K562 (cell line): ENCODE results near the gene ESPL1. TPM values are rescaled to one million over a fixed set of nuclear protein-coding genes. Genes with fewer than 3 reads are reported as not detected.

ENCODE experiments used
- ATAC-seq: fragments of 200-7000 bp; cut with Tn5 transposase; 3 replicates; pipeline ENCODE4 v1.9.1; 2020; ENCODE audit warnings: moderate library complexity
- BruUV-seq: library from RNA; stranded (reverse); fragments of 400-500 nt; replicated peaks from 2 replicates; lab custom pipeline; 2021; lab: Mats Ljungman, UMichigan
- CTCF ChIA-PET: fragments of 300-600 bp; formaldehyde crosslinking; extraction: SDS; loops from one replicate; lab custom pipeline; 2021; ENCODE audit warnings: low intra/inter-chr PET ratio; lab: Yijun Ruan, JAX
- POLR2A ChIA-PET: fragments of 300-600, 350-650 bp; sonication (Branson Sonifier 250); formaldehyde crosslinking; extraction: SDS; loops from one replicate; lab custom pipeline; 2021; ENCODE audit warnings: antibody characterized with exemption, inconsistent platforms; lab: Yijun Ruan, JAX
- DNase-seq, 4 experiments: peaks; one replicate each; pipeline versions ENCODE4 v3.0.0 to v3.0.0-alpha.2; 2011 to 2018; ENCODE audit warnings: low spot score in 3 of 4, mixed read lengths in 3 of 4; ENCODE audit errors: extremely low read depth in 1 of 4
- FAIRE-seq: peaks from 2 replicates; lab custom pipeline; 2011; peaks lifted over from hg19 to GRCh38; lab: Jason Lieb, UNC
- H2AFZ ChIP-seq: 2 replicates; pipeline ENCODE4 v1.6.0; 2011; ENCODE audit warnings: low read depth, low read length, control low read depth, inconsistent platforms
- H3K27ac ChIP-seq: fragments of 200-600 bp; 3 replicates; pipeline ENCODE4 v1.8.0; 2011; ENCODE audit warnings: low read depth, mild to moderate bottlenecking, control low read depth, inconsistent platforms, low read length, moderate library complexity, mixed read lengths; ENCODE audit errors: extremely low read depth
- H3K27me3 ChIP-seq, 2 experiments: fragments of 300-600 bp in 1 of 2; 2 replicates in 1 of 2; 3 replicates in 1 of 2; pipeline versions ENCODE4 v1.6.0 to v1.8.0; 2011; ENCODE audit warnings: inconsistent platforms in 2 of 2, low read length in 2 of 2, mild to moderate bottlenecking in 1 of 2, mixed read lengths in 1 of 2, moderate library complexity in 1 of 2; ENCODE audit not compliant: control insufficient read depth in 2 of 2, insufficient read depth in 2 of 2
- H3K36me3 ChIP-seq: fragments of 300-600 bp; 3 replicates; pipeline ENCODE4 v1.8.0; 2011; ENCODE audit warnings: mild to moderate bottlenecking, low read length, inconsistent platforms; ENCODE audit not compliant: control insufficient read depth, insufficient read depth
- H3K4me1 ChIP-seq, 2 experiments: fragments of 200-600 bp in 1 of 2; replicated peaks in 1 of 2; 2 replicates in 1 of 2; 3 replicates in 1 of 2; pipeline versions ENCODE4 v1.5.1 to v1.8.0; 2011; ENCODE audit warnings: inconsistent platforms in 2 of 2, low read length in 2 of 2, mild to moderate bottlenecking in 1 of 2, mixed read lengths in 1 of 2, moderate library complexity in 1 of 2; ENCODE audit not compliant: control insufficient read depth in 2 of 2, insufficient read depth in 2 of 2
- H3K4me2 ChIP-seq: 2 replicates; pipeline ENCODE4 v1.6.1; 2011; ENCODE audit warnings: low read length, control low read depth, inconsistent platforms, mixed read lengths; ENCODE audit not compliant: insufficient read depth
- H3K4me3 ChIP-seq: fragments of 200-600 bp; sonication (generic), shearing (Covaris generic); 2 replicates; pipeline ENCODE4 v1.5.1; 2016; ENCODE audit warnings: control low read depth, inconsistent platforms
- H3K79me2 ChIP-seq: fragments of 200-600 bp; 3 replicates; pipeline ENCODE4 v1.8.0; 2011; ENCODE audit warnings: low read length, inconsistent platforms; ENCODE audit not compliant: control insufficient read depth, insufficient read depth
- H3K9ac ChIP-seq, 2 experiments: 2 replicates each; pipeline versions ENCODE4 v1.6.0 to v1.6.1; 2011; ENCODE audit warnings: low read depth in 2 of 2, low read length in 2 of 2, control low read depth in 1 of 2, inconsistent platforms in 1 of 2, mild to moderate bottlenecking in 1 of 2, mixed read lengths in 1 of 2; ENCODE audit not compliant: insufficient read depth in 1 of 2
- H3K9me1 ChIP-seq: one replicate; pipeline ENCODE4 v1.6.0; 2011; ENCODE audit warnings: inconsistent platforms, mild to moderate bottlenecking, low read length, moderate library complexity; ENCODE audit not compliant: control insufficient read depth, insufficient read depth
- H3K9me3 ChIP-seq: replicated peaks from 2 replicates; pipeline ENCODE4 v1.5.1; 2011; ENCODE audit warnings: low read depth, low read length, inconsistent platforms; ENCODE audit not compliant: control insufficient read depth, insufficient read depth
- H4K20me1 ChIP-seq: replicated peaks from 2 replicates; pipeline ENCODE4 v1.6.1; 2011; ENCODE audit warnings: low read length, inconsistent platforms, mixed read lengths; ENCODE audit not compliant: control insufficient read depth, insufficient read depth
- ATF3 ChIP-seq, 2 experiments: fragments of 450-650 bp in 1 of 2; sonication (generic) in 1 of 2; formaldehyde crosslinking in 1 of 2; IDR thresholded peaks in 1 of 2; conservative IDR thresholded peaks in 1 of 2; 2 replicates each; pipeline versions ENCODE4 v1.6.1 to v1.8.1; 2016 to 2023; ENCODE audit warnings: mild to moderate bottlenecking in 2 of 2, moderate library complexity in 2 of 2, inconsistent platforms in 1 of 2, missing genetic modification reagents in 1 of 2
- CEBPB ChIP-seq: fragments of 450-650 bp; IDR thresholded peaks from 2 replicates; pipeline ENCODE4 v1.6.1; 2016; ENCODE audit warnings: missing genetic modification characterization, missing compliant biosample characterization
- CEBPG ChIP-seq, 3 experiments: fragments of 200-800 bp in 1 of 3; sonication (Bioruptor generic) in 1 of 3; sonication (generic) in 1 of 3; formaldehyde crosslinking in 1 of 3; IDR thresholded peaks in 2 of 3; conservative IDR thresholded peaks in 1 of 3; 2 replicates each; pipeline versions ENCODE4 v1.6.1 to v1.8.0; 2016 to 2022; ENCODE audit warnings: missing compliant biosample characterization in 2 of 3, missing genetic modification characterization in 2 of 3, mild to moderate bottlenecking in 1 of 3, missing genetic modification reagents in 1 of 3
- CTCFL ChIP-seq: IDR thresholded peaks from 2 replicates; pipeline ENCODE4 v1.6.1; 2011; ENCODE audit warnings: borderline replicate concordance, low read depth, mild to moderate bottlenecking, moderate library complexity, low read length; ENCODE audit not compliant: insufficient read depth, poor library complexity, severe bottlenecking
- WGBS: fragments of 100-300 bp; shearing (Covaris generic); methylation state at CpG from one replicate; pipeline ENCODE4 v1.1.6; 2016; ENCODE audit warnings: low coverage, mixed read lengths; ENCODE audit not compliant: insufficient coverage; ENCODE audit errors: missing lambda C conversion rate; 5-methylcytosine and 5-hydroxymethylcytosine counted together
- in situ Hi-C: fragments of 300-500 bp; cut with MboI; formaldehyde crosslinking; loops from 4 replicates; pipeline ENCODE4 v1.15.0; 2018; ENCODE audit warnings: inconsistent platforms, mixed read lengths
- intact Hi-C: fragments of 100-400 bp; cut with micrococcal nuclease; formaldehyde crosslinking; loops from 2 replicates; pipeline ENCODE4 v1.14.2; 2022
- polyA plus RNA-seq, 8 experiments: library from polyadenylated mRNA; depleted of rRNA in 4 of 8; stranded (reverse) in 5 of 8; unstranded in 3 of 8; fragments of >200 nt; fragmentation: Nextera tagmentation in 2 of 8; fragmentation: Illumina TruSeq in 1 of 8; extraction: Ambion mirVana in 2 of 8; extraction: Trizol in 1 of 8; gene quantifications; 2 replicates each; pipeline versions ENCODE4 v1.2.1 to v1.2.3, GENCODE V29; 2011 to 2014; ENCODE audit warnings: inconsistent platforms in 1 of 8, missing spikeins in 1 of 8
- total RNA-seq, 7 experiments: library from RNA; depleted of rRNA in 6 of 7; stranded (reverse); fragments of >200 nt in 6 of 7; fragmentation: Illumina TruSeq in 2 of 7; extraction: Trizol in 2 of 7; gene quantifications; 2 replicates each; pipeline versions ENCODE4 v1.2.1 to v1.2.3, GENCODE V29; 2011 to 2021; ENCODE audit warnings: low replicate concordance in 1 of 7

ESPL1 gene
- total and polyA plus RNA-seq, 9 of the 15 experiments (the other 6 are each of a cell fraction or from before 2014, with no cell fraction given) = 1.2 to 55.0 (median 18.7) TPM

GRCh38 chr12:53298164-53298563 is 30.1 kb downstream of the ESPL1 start:
- H3K79me2 ChIP-seq = peaks cover 28% of the 10 kb centered on the region
- H3K9ac ChIP-seq = no peak overlapping the region
- CTCF ChIA-PET = no interaction called here
- 43% methylated on average over 5 of the region's 5 CpGs for WGBS
- FAIRE-seq (no peak), DNase-seq (no peak), ATAC-seq (no peak)
- POLR2A ChIA-PET = interaction anchor here (0.6 to 2.1 kb wide), 12 partner anchors 10 to 1117 kb away, joined by 3 to 8 read pairs (median 3); partner anchors contain the start of genes AAAS, ESPL1 and KRT4
- H3K4me2 ChIP-seq = no peak overlapping the region
- H3K9me3 ChIP-seq = no peaks in the 10 kb centered on the region
- H2AFZ ChIP-seq = no peak overlapping the region
- H4K20me1 ChIP-seq = no peaks in the 10 kb centered on the region
- H3K36me3 ChIP-seq = peaks cover 73% of the 10 kb centered on the region
- peaks cover 23 to 28% of the 10 kb centered on the region in 2 experiments; a peak in 4 of 5 replicates for H3K4me1 ChIP-seq
- H3K4me3 ChIP-seq = no peak overlapping the region
- intact Hi-C loops (no loop called here), in situ Hi-C loops (no loop called here)
- no TSS peak for BruUV-seq
- no peaks in the 10 kb centered on the region for H3K9me1 ChIP-seq
- H3K27me3 ChIP-seq = no peaks in the 10 kb centered on the region
- TF ChIP-seq CEBPB (tag) (peak; percentile 93), CTCFL (no peak), CEBPG (CRISPR knock-in tag; IDR thresholded peaks at IDR 0.05) (peak; percentile 64; the same call in 1 of the 2 replicates), CEBPG (tag; conservative IDR thresholded peaks at IDR 0.05 in 1 of 2, IDR thresholded peaks at IDR 0.05 in 1 of 2) (peak; percentile 83 to 88), ATF3 (IDR thresholded peaks at IDR 0.05) (peak; percentile 45), ATF3 (CRISPR knock-in tag; conservative IDR thresholded peaks at IDR 0.05) (no peak)
- TF ChIP-seq, all 486 proteins: peak for 3
- peak overlapping the region; percentile 60; the same call in 1 of the 3 replicates for H3K27ac ChIP-seq
